SIG-M5 treated with dmso at 0.1 percent for 504 hours (cell line): ENCODE measurements around the gene TUBB3.
"Not testable (repeated sequence)": the region's sequence is repeated elsewhere in the genome, so short reads cannot be mapped to it uniquely, and the experiment has no call there.

Experiments
- DNase-seq: peaks from one replicate; lab custom pipeline; 2025; ENCODE audit not compliant: unreplicated experiment; lab: John Stamatoyannopoulos, UW

TUBB3 gene

DNA sequence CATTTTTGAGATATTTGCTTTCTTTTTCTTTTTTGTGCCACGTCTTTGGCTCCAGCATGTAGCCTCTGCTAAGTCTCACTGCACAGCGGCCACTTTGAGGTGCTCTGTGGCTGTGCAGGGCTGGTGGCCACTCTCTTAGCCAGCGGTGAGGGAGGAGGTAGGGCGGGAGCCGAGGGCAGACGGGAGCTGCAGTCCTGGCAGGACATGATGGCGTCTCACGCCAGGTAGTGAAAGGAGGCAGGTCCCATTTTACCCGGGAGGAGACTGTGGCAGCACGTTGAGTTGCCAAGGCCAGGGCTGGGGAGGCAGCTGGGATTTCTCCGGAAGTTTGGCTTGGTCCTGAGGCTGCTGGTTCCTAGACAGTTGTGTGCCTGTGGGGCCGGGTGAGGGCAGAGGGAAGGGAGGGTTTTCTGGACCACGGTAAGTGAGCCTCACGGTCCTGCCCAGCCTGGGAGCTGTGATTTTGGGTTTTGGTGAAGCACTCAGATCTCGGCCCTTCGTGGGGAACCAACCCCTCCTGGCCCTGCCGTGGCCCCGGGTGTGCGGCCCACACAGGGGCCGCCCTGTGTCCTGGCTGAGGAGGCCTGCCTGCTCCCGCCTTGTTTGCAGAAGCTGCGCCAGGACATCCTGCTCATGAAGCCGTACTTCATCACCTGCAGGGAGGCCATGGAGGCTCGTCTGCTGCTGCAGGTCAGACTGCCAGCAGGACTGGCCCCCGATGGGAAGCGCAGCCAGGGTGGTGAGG lies 39.8 kb downstream of the TUBB3 start:
- no peak for DNase-seq

DNA sequence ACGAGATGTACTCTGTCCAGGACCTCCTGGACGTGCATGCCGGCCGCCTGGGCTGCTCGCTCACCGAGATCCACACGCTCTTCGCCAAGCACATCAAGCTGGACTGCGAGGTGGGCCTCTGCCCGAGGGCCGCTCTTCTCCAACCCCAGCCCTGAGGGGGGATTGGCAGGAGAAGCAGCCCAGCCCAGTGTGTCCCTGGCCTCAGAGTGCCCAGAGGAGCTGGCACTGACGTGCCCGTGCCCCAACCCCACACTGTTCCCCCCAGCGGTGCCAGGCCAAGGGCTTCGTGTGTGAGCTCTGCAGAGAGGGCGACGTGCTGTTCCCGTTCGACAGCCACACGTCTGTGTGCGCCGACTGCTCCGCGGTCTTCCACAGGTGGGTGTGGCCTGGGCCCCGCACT lies 41.1 kb downstream of the TUBB3 start:
- no peak for DNase-seq

DNA sequence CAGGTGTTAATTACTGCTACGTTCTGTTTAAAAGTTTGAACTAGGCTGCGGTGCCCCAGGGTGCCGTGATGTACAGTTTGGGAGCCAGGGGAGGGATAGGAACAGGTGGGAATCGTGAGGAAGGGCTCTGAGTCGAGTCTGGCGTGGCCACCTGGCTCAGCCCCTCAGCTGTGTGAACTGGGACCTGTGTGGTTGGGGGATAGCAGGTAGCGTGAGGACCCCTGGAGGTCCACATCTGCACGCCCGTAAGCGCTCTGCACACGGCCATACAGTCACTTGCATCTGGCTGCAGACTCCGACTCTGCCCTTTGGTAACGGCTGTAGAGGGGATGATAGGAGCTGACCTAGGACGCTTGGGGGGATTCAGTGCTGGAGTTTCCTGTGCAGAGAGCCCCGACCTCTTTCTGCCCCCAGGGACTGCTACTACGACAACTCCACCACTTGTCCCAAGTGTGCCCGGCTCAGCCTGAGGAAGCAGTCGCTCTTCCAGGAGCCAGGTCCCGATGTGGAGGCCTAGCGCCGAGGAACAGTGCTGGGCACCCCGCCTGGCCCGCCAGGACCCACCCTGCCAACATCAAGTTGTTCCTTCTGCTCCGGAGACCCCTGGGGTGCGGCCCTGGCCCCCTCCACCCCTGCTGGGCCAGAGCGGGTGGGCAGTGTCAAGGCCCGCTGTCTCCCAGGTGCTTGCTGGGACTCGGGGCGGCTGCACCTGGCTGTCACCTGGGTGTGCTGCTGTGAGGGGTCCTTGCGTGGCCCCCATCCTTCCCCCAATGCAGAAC lies 42.5 kb downstream of the TUBB3 start:
- no peak for DNase-seq

DNA sequence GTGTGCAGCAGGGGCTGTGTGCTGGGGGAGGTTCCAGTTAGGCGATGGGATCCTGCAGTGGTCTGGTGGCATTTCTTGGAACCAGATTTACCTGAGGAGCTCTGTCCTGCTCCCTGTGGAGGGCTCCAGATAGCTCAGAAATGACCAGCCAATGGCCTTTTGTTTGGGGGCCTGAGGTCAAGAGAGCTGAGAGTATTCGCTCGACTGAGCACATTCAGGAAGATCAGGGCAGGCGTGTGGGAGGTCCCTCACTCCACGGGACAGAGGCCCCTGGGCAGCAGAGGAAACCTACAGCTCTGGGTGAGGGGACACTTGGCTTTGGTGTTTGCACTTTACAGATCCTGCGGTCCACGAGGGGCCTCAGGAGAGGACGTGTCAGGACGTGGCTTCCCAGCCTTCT lies 43.6 kb downstream of the TUBB3 start:
- no peak for DNase-seq

DNA sequence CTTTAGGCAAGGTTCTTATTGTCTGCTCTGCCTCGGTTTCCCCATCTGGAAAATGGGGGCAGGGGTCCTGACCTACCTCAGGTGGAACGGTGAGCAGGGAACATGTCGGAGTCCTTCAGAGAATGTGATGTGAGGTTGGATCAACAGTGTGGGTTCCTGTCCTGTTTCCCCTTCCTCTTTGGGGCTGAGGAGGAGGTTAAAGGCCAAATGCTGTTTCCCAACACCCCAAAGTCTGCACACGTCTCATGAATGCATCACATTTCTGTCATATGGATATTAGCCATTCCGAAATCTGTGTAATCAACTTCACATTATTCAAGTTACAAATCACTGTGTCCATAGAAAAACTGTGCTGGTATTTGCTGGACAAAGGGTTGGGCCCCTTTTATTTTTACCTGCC lies 44.3 kb downstream of the TUBB3 start:
- DNase-seq: not testable (repeated sequence)

DNA sequence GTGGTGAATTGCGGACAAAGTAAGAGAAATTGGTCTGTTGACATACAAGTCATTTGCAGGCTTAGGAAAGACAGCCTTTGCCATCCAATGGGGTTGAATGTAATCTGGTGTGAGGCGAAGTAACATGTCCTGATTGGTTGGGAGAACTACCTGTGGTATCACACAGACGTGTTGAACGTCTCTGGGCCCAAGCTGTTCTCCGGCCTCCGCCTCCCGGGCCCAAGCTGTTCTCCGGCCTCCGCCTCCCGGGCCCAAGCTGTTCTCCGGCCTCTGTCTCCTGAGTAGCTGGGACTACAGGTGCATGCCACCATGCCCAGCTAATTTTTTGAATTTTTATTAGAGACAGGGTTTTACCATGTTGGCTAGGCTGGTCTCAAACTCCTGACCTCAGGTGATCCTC lies 44.9 kb downstream of the TUBB3 start:
- DNase-seq: not testable (repeated sequence)

DNA sequence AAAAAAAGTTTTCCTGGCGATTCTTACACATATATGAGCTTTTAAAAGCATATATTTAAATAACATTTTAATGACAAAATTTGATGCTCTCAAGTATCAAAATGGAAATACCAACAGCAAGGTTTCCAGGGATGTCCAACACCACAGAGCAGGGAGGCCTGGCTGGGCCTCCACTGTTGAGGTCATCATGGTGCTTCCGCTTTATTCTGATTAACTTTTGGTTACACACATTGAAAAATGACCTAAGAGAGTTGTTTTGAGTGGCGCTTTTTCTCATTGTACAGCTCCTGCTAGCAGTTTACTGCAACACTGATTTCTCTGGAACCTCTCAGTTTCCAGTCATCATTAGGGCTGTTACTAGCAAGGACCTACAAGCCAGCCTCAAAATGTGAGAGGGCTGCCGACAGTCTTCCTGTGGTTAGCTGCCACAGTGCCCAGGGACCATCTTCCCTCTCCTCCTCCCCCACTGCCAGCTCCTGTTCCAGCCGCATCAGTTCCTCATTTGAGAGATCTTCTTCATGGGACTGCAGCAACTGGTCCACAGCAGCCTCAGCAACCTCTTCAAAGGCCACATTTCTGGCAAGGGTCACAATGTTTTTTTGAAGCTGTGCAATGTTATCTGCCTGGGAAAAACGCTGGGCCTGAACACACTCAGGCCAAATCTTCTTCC lies 46.7 kb downstream of the TUBB3 start:
- peak; percentile 79 for DNase-seq

DNA sequence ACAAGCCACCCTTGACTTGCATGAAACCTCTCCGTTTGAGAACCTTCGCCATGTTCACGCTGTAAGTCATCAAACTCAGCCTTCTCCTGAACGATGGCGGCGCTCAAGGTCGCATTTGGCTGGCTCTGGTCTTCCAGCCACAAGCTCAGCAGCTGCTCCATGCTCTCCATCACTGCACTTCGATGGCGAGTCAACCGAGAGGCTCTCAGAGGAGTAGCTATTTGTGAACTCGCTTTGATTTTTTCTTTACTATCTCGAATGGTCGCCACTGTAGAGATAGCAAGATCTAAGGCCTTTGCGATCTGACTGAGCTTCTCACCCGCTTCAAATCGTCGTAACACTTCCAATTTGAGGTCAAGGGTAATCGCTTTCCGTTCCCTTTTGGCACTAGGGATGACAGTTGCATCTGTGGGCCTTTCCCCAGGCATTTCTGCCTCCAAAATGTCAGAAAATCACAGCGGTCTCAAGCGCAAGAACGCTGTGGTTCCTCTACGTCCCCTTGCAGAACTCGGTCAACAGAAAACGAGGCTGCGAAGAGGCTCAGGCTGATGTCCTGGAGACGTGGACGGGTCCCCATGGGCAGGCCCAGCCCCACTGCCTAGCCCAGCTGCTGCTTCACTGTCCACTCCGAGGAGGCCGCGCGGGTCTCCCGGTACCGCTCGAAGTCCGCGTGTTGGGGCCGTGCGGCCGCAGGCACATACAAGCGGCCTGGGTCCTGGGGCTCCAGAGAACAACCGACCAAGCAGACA lies 48.5 kb downstream of the TUBB3 start:
- no peak for DNase-seq

DNA sequence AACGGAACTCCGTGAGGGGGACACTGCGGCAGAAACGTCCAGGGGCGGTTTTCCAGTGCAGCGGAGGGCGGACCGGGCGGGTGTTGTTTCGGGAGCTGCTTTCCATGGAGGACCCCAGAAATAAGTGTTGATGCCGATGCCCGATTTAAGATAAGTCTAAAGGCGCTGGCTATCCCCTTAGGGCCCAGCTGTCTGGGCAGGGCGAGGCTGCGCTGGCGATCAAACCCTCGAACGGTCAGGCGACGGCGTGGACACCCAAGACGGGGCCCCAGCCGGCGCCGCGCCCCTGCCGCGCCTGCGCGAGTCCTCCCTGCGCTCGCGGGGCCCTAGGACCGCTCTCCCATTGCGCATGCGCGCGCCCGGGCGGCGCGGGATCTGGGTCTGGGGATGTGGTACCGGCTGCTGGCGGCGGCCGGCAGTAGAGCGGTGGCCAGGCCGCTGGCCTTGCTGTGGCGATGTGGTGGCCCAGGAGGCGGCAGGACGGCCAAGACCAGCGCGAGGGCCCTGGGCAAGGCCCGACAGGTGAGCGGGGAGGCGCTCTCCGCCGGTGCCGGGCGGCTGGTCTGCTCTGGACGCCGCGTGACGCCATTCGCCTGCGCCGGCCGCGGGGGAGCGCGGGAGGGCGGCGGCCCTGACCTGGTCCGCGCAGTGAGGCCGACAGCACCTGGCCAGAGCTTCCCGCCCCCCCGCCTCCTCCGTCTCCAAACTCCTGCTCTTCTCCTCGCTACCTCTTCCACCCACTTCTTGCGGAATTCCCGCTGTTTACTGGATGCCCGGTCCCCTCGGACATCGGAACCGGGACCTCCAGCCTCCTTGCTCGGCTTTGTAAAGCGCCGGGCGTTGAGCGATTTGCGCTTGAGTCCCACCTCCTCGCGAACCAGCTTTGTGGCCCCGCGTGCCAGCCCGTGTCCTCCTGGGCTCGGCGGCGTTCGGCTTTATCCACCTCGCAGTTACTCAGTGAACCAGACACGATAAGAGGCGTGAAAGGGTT lies 49.4 kb downstream of the TUBB3 start:
- DNase-seq: peak; percentile 85

DNA sequence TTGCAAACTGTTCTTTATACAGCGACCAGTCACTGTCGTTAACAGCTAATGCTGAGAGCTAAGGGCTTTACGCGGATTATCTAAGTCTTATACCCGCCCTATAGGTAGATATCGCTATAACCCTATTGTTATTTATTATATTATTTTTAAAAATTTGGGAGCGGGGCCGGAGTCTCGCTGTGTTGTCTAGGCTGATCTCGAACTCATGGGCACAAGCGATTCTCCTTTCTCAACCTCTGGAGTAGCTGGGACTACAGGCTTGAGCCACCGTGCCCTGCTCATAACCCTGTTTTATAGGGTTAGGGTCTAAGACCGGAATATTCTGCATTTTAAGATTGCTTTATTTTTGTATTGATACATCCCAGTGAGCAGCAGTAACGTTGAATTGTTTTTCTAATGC lies 50.1 kb downstream of the TUBB3 start:
- peak; percentile 8 for DNase-seq

DNA sequence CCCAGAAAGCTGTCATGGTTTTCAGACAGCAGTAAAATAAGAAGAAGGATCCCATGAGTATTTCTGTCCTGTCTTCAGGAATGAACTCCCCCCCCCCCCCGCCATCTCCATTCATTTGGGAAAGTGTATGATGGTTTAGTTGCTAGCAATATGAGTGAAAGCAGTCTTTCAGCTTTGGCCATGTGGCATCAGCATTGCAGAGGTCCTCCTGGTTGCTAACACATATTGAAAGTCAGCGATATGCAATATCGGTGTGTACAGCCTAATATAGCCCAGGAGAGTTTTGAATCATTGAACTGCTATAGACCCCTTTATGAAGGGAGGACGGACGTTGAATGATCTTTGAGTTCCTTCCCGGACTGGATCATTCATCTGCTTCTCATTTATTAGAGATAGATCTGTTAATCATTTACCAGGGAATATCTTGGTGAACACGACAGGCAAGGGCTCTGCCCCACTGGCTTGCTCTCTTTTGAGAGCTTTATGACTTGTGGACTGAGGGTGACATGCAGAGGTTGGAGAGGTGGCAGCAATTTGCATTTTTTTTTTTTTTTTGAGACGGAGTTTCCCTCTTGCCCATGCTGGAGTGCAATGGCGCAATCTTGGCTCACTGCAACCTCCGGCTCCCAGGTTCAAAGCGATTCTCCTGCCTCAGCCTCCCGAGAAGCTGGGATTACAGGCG lies 50.7 kb downstream of the TUBB3 start:
- DNase-seq: no peak

DNA sequence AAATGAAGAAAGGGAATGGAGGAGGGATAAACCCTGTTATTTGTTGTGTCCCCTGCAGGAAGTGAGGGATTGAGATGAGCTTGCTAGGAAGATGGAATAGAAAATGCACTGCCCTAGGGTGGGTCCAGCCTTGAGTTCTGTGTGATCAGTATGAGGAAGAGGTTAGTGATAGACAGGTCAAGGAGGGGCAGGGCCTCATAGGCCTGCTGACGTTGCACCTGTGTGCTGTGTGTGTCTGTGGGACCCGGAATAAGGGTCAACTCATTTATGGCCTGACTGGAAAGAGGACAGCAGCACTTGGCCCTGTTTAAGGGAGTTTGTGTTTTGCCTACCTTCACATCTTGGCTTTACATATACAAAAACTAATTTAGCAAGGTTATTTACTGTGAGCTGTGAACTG lies 51.7 kb downstream of the TUBB3 start:
- DNase-seq: no peak

DNA sequence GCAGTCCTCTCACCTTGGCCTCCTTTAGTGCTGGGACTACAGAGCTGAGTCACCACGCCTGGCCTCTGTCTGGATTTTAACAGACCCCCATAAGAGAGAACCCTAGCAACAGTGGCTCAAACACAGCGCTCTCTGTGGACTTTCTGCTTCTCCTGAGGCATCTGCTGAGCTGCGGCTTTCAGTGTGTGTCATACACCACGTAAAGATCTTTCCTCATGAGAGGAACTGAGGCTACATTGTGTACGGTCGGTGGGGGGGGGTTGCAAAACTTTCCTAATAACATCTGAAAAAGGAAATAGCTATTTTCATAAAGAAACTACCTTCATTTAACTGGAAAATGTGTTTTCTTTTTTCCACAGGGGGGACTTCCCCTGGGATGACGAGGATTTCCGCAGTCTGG lies 58.3 kb downstream of the TUBB3 start:
- peak; percentile 27 for DNase-seq

DNA sequence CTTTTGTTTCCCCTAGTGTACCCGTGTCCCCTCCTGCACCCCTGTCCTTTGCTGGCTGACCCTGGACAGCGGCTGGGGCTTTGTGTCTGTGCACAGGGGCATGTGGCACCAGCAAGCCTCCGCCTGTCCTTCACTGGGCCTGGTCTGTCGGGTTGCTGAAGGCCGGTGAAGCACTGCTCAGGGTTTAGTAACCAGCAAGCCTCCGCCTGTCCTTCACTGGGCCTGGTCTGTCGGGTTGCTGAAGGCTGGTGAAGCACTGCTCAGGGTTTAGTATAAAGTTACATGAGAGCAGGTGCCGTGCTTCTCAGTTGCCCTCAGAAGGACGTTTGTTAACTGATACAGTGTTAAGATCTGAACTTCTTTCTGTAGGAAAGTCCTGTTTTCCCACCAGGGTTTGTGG lies 59.2 kb downstream of the TUBB3 start:
- no peak for DNase-seq

DNA sequence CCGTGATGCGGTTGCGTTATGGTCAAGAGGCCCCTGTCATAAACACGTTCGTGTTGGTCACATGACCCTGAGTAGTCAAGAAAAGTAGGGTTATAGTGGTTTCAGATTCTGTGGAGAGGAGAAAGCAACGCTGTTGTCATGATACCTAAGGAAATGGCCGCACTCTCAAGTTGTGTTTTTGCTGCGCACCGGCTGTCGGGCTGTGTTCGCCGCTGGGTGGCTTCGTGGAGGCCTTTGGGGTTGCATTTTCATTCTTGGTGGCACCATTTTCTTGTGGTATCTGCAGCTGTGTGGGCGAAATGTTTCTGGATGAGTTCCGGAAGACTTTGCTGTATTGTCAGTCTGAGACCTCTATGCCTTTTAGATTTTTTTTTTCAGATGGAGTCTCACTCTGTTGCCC lies 60.4 kb downstream of the TUBB3 start:
- no peak for DNase-seq

DNA sequence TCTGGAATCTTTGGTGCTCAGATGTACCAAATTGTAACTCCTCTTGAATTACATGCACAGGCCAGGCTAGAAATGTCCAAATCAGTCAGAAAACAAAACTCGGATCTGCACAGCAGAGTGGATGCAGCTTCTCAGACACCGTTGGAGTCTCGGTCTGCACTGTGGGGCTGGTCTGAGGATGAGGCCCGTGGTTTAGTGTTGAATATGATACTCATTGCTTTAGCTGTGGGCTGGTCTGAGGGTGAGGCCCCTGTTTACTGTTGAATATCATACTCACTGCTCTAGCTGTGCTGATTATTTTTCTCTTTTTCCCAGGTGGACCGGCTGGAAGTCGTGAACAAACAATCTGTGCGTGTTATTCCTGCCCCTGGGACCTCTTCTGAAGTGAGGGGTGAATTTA lies 61.1 kb downstream of the TUBB3 start:
- DNase-seq: no peak

DNA sequence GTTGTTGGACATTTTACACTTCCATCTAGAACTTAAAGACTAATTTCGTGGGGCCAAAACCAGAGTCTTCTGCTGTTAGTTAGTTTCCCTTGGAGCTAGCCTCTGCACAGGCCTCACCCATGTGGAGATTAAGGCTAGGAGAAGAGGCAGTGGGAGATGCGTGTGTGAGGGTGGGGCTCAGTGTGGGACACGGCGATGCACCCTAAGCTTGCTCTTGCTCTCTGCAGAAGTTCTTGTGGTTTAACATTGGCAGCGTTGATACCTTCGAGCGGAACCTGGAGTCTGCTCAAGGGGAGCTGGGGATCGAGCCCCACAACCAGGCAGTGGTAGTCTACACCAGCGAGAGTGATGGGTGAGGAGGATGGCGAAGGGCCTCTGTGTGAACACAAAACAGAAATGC lies 62.1 kb downstream of the TUBB3 start:
- DNase-seq: no peak
